A673 (cell line): ENCODE results near the gene FAM217B. TPM values are rescaled to one million over a fixed set of nuclear protein-coding genes. Genes with fewer than 3 reads are reported as not detected.

Source experiments
- BruUV-seq: library from RNA; stranded (reverse); fragments of 400-500 nt; replicated peaks from 2 replicates; lab custom pipeline; 2021; lab: Mats Ljungman, UMichigan
- CTCF ChIA-PET: fragments of 300-600 bp; sonication (Branson Sonifier 250); formaldehyde crosslinking; loops from one replicate; lab custom pipeline; 2022; ENCODE audit warnings: antibody characterized with exemption; lab: Charles Lee
- POLR2A ChIA-PET: fragments of 300-600 bp; sonication (Branson Sonifier 250); formaldehyde crosslinking; loops from one replicate; lab custom pipeline; 2022; ENCODE audit warnings: antibody characterized with exemption; ENCODE audit not compliant: low non-redundant PET; lab: Charles Lee
- DNase-seq: peaks from one replicate; pipeline ENCODE4 v3.0.0-alpha.2; 2015; ENCODE audit warnings: low spot score
- H3K27ac ChIP-seq: fragments of 200-600 bp; sonication (generic); 2 replicates; pipeline ENCODE4 v1.5.1; 2016; ENCODE audit warnings: mixed run types, low read depth, mild to moderate bottlenecking, mixed read lengths, antibody characterized with exemption, low read length; ENCODE audit not compliant: poor library complexity, severe bottlenecking
- H3K27me3 ChIP-seq: fragments of 200-600 bp; sonication (generic); replicated peaks from 2 replicates; pipeline ENCODE4 v1.6.1; 2017; ENCODE audit warnings: mixed run types, low read depth, mild to moderate bottlenecking, mixed read lengths, antibody characterized with exemption, low read length; ENCODE audit not compliant: insufficient read depth, poor library complexity
- H3K36me3 ChIP-seq: fragments of 200-600 bp; sonication (generic); 2 replicates; pipeline ENCODE4 v1.6.1; 2016; ENCODE audit warnings: mixed run types, mild to moderate bottlenecking, mixed read lengths, antibody characterized with exemption, low read length; ENCODE audit not compliant: insufficient read depth, poor library complexity, severe bottlenecking
- H3K4me1 ChIP-seq: fragments of 200-600 bp; sonication (generic); 2 replicates; pipeline ENCODE4 v1.6.1; 2017; ENCODE audit warnings: mixed run types, mild to moderate bottlenecking, mixed read lengths, antibody characterized with exemption, low read length; ENCODE audit not compliant: insufficient read depth, poor library complexity, severe bottlenecking
- H3K4me3 ChIP-seq: fragments of 200-600 bp; sonication (generic); 2 replicates; pipeline ENCODE4 v1.5.1; 2016; ENCODE audit warnings: low read depth, mixed run types, mild to moderate bottlenecking, mixed read lengths, low read length; ENCODE audit not compliant: poor library complexity, severe bottlenecking
- H3K9me3 ChIP-seq: fragments of 200-600 bp; sonication (generic); 2 replicates; pipeline ENCODE4 v1.6.1; 2016; ENCODE audit warnings: mixed run types, low read depth, mild to moderate bottlenecking, mixed read lengths, antibody characterized with exemption, low read length; ENCODE audit not compliant: poor library complexity, severe bottlenecking
- EZH2 ChIP-seq: fragments of 200-600 bp; sonication (generic); IDR thresholded peaks from 2 replicates; pipeline ENCODE4 v1.6.1; 2017; ENCODE audit warnings: borderline replicate concordance, low read depth, mild to moderate bottlenecking, mixed read lengths, antibody characterized with exemption, low read length; ENCODE audit not compliant: poor library complexity, severe bottlenecking
- intact Hi-C: fragments of 100-400 bp; cut with micrococcal nuclease; formaldehyde crosslinking; loops from one replicate; pipeline ENCODE4 v1.10.0; 2022; ENCODE audit not compliant: unreplicated experiment
- total RNA-seq: library from RNA; stranded (reverse); gene quantifications from 2 replicates; pipeline ENCODE4 v1.2.3, GENCODE V29; 2021
- TF ChIP-seq, protein P1 (sequence below): fragments of 300-800, 200-600 bp; sonication (generic); conservative IDR thresholded peaks from 2 replicates; pipeline ENCODE4 v1.5.1; 2017; ENCODE audit warnings: low read depth, mild to moderate bottlenecking, antibody characterized with exemption, low read length, moderate library complexity, mixed read lengths

The FAM217B gene
- total RNA-seq, 1 experiment from 2014 or later: 26.6 TPM

- ChIA-PET CTCF (no interaction called here), POLR2A (no interaction called here)
- no TSS peak for BruUV-seq
- TF ChIP-seq EZH2: no peak
- TF ChIP-seq, protein P1, sequence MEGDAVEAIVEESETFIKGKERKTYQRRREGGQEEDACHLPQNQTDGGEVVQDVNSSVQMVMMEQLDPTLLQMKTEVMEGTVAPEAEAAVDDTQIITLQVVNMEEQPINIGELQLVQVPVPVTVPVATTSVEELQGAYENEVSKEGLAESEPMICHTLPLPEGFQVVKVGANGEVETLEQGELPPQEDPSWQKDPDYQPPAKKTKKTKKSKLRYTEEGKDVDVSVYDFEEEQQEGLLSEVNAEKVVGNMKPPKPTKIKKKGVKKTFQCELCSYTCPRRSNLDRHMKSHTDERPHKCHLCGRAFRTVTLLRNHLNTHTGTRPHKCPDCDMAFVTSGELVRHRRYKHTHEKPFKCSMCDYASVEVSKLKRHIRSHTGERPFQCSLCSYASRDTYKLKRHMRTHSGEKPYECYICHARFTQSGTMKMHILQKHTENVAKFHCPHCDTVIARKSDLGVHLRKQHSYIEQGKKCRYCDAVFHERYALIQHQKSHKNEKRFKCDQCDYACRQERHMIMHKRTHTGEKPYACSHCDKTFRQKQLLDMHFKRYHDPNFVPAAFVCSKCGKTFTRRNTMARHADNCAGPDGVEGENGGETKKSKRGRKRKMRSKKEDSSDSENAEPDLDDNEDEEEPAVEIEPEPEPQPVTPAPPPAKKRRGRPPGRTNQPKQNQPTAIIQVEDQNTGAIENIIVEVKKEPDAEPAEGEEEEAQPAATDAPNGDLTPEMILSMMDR: no peak
- DNase-seq: no peak
- no peaks in the 10 kb centered on the region for H3K27me3 ChIP-seq
- peaks cover 20% of the 10 kb centered on the region for H3K4me1 ChIP-seq
- no peak overlapping the region for H3K4me3 ChIP-seq
- H3K27ac ChIP-seq: no peak overlapping the region
- intact Hi-C loops: no loop called here
- peaks cover 22% of the 10 kb centered on the region for H3K36me3 ChIP-seq
- H3K9me3 ChIP-seq: no peaks in the 10 kb centered on the region
These were observed 7.2 kb downstream of the FAM217B start for GRCh38 chr20:59947376-59947775.

- Histone ChIP-seq H3K36me3 (peaks cover 17% of the 10 kb centered on the region), H3K9me3 (no peaks in the 10 kb centered on the region), H3K27me3 (no peaks in the 10 kb centered on the region), H3K27ac (no peak overlapping the region), H3K4me1 (peaks cover 20% of the 10 kb centered on the region), H3K4me3 (no peak overlapping the region)
- intact Hi-C loops: no loop called here
- DNase-seq: no peak
- TF ChIP-seq, protein P1: no peak
- TF ChIP-seq EZH2: no peak
- CTCF ChIA-PET: no interaction called here
- POLR2A ChIA-PET: interaction anchor here (0.6 kb wide), 1 partner anchor 12 kb away, joined by 6 read pairs; no protein-coding TSS in a partner anchor
- BruUV-seq: no TSS peak
These were observed 8.0 kb downstream of the FAM217B start for GRCh38 chr20:59948212-59948611.

- DNase-seq: peak; percentile 62
- Histone ChIP-seq H3K9me3 (no peaks in the 10 kb centered on the region), H3K36me3 (peaks cover 8% of the 10 kb centered on the region), H3K4me1 (peaks cover 20% of the 10 kb centered on the region), H3K4me3 (no peak overlapping the region), H3K27ac (no peak overlapping the region), H3K27me3 (no peaks in the 10 kb centered on the region)
- CTCF ChIA-PET: no interaction called here
- intact Hi-C loops: no loop called here
- POLR2A ChIA-PET: no interaction called here
- no peak for TF ChIP-seq EZH2
- TF ChIP-seq, protein P1: peak; percentile 76
- no TSS peak for BruUV-seq
These were observed 8.9 kb downstream of the FAM217B start for GRCh38 chr20:59948828-59949720.
